ENCODE results near the gene OR52A1. TPM values are rescaled to one million over a fixed set of nuclear protein-coding genes. Genes with fewer than 3 reads are reported as not detected.

The OR52A1 gene
- total and polyA plus RNA-seq, 2 experiments from 2014 or later: not detected

- in situ Hi-C loops (cut with MboI): no loop called here
Observed at GRCh38 chr11:5137996-5138395, 16.6 kb downstream of the OR52A1 start, which contains the start of gene OR52A5. Gene OR52A5 (minus strand): TSS chr11:5138356. CDS start chr11:5132642, 5,714 bp downstream.

GRCh38 chr11:5137014-5137413 lies 17.5 kb downstream of the OR52A1 start:
- H3K36me3 ChIP-seq (ENCODE audit: low read depth): no peaks in the 10 kb centered on the region
- H3K9me3 ChIP-seq (ENCODE audit: low read depth): no peaks in the 10 kb centered on the region
- no peaks in the 10 kb centered on the region for H4K20me1 ChIP-seq (ENCODE audit: insufficient read depth)
- 0% methylated on average over 1 of the region's 1 CpG for WGBS, 2 experiments (ENCODE audit: low coverage in 1 of 2, low lambda C conversion rate in 2 of 2, missing lambda C conversion rate in 2 of 2)
- no peak for DNase-seq
- no peaks in the 10 kb centered on the region for H3F3A ChIP-seq (ENCODE audit: insufficient read depth)
- no peak overlapping the region for H3K9ac ChIP-seq
- H3K9me2 ChIP-seq (ENCODE audit: insufficient read depth): no peaks in the 10 kb centered on the region
- no peaks in the 10 kb centered on the region for H3K79me2 ChIP-seq (ENCODE audit: insufficient read depth)
- H3K4me1 ChIP-seq (ENCODE audit: insufficient read depth): no peaks in the 10 kb centered on the region
- no peak overlapping the region for H2AFZ ChIP-seq
- no peaks in the 10 kb centered on the region for H3K27me3 ChIP-seq (replicated peaks; ENCODE audit: insufficient read depth)
- TF ChIP-seq EZH2 (IDR thresholded peaks at IDR 0.05; ENCODE audit: insufficient read depth, poor library complexity, severe bottlenecking) (no peak), EZH2phosphoT487 (IDR thresholded peaks at IDR 0.05; ENCODE audit: insufficient read depth, low read depth) (no peak)
- in situ Hi-C loops (cut with MboI): no loop called here
- no peak overlapping the region for H3K4me2 ChIP-seq (ENCODE audit: unreplicated experiment)
- no peak overlapping the region for H3K4me3 ChIP-seq
- H3K27ac ChIP-seq: no peak overlapping the region

More at GRCh38 chr11:5137996-5138395, 16.6 kb downstream of the OR52A1 start, which contains the start of gene OR52A5:
- H3K4me2 ChIP-seq (ENCODE audit: unreplicated experiment): no peak within 1 kb of the TSS
- H2AFZ ChIP-seq: no peak within 1 kb of the TSS
- no peaks in the 10 kb centered on the region for H3K9me3 ChIP-seq (ENCODE audit: low read depth)
- H3K27ac ChIP-seq: no peak within 1 kb of the TSS
- TF ChIP-seq EZH2phosphoT487 (IDR thresholded peaks at IDR 0.05; ENCODE audit: insufficient read depth, low read depth) (no peak), EZH2 (IDR thresholded peaks at IDR 0.05; ENCODE audit: insufficient read depth, poor library complexity, severe bottlenecking) (no peak)
- WGBS, 2 experiments (ENCODE audit: low coverage in 1 of 2, low lambda C conversion rate in 2 of 2, missing lambda C conversion rate in 2 of 2): 22 to 31% methylated on average over 2 of the region's 2 CpGs
- H3K36me3 ChIP-seq (ENCODE audit: low read depth): no peaks in the 10 kb centered on the region
- no peaks in the 10 kb centered on the region for H3K79me2 ChIP-seq (ENCODE audit: insufficient read depth)
- no peaks in the 10 kb centered on the region for H3K4me1 ChIP-seq (ENCODE audit: insufficient read depth)
- H3K4me3 ChIP-seq: no peak within 1 kb of the TSS
- H3K9me2 ChIP-seq (ENCODE audit: insufficient read depth): no peaks in the 10 kb centered on the region
- no peaks in the 10 kb centered on the region for H3K27me3 ChIP-seq (replicated peaks; ENCODE audit: insufficient read depth)
- no peaks in the 10 kb centered on the region for H4K20me1 ChIP-seq (ENCODE audit: insufficient read depth)
- H3K9ac ChIP-seq: no peak within 1 kb of the TSS
- no peaks in the 10 kb centered on the region for H3F3A ChIP-seq (ENCODE audit: insufficient read depth)
- DNase-seq: no peak

- Histone ChIP-seq H4K20me1 (ENCODE audit: insufficient read depth) (no peaks in the 10 kb centered on the region), H3K4me2 (ENCODE audit: unreplicated experiment) (no peak overlapping the region), H3K79me2 (ENCODE audit: insufficient read depth) (no peaks in the 10 kb centered on the region)
Observed at GRCh38 chr11:5136261-5136660, 18.3 kb downstream of the OR52A1 start.

GRCh38 chr11:5131584-5132335 lies 22.8 kb downstream of the OR52A1 start:
- Histone ChIP-seq H3K4me2 (ENCODE audit: unreplicated experiment) (no peak overlapping the region), H2AFZ (no peak overlapping the region), H3K4me1 (ENCODE audit: insufficient read depth) (no peaks in the 10 kb centered on the region), H3K27ac (no peak overlapping the region), H3K9me2 (ENCODE audit: insufficient read depth) (no peaks in the 10 kb centered on the region), H3K4me3 (no peak overlapping the region), H3F3A (ENCODE audit: insufficient read depth) (no peaks in the 10 kb centered on the region), H3K9me3 (ENCODE audit: low read depth) (no peaks in the 10 kb centered on the region), H3K9ac (no peak overlapping the region), H4K20me1 (ENCODE audit: insufficient read depth) (no peaks in the 10 kb centered on the region), H3K36me3 (ENCODE audit: low read depth) (no peaks in the 10 kb centered on the region), H3K27me3 (replicated peaks; ENCODE audit: insufficient read depth) (no peaks in the 10 kb centered on the region), H3K79me2 (ENCODE audit: insufficient read depth) (no peaks in the 10 kb centered on the region)
- in situ Hi-C loops (cut with MboI): no loop called here
- TF ChIP-seq EZH2 (IDR thresholded peaks at IDR 0.05; ENCODE audit: insufficient read depth, poor library complexity, severe bottlenecking): no peak
- no peak for TF ChIP-seq EZH2phosphoT487 (IDR thresholded peaks at IDR 0.05; ENCODE audit: insufficient read depth, low read depth)
- 43 to 52% methylated on average over 8 of the region's 8 CpGs for WGBS, 2 experiments (ENCODE audit: low coverage in 1 of 2, low lambda C conversion rate in 2 of 2, missing lambda C conversion rate in 2 of 2)
- DNase-seq: no peak

More at GRCh38 chr11:5136261-5136660, 18.3 kb downstream of the OR52A1 start:
- DNase-seq: no peak
- Histone ChIP-seq H3K9ac (no peak overlapping the region), H2AFZ (no peak overlapping the region), H3K4me1 (ENCODE audit: insufficient read depth) (no peaks in the 10 kb centered on the region), H3K27ac (no peak overlapping the region), H3F3A (ENCODE audit: insufficient read depth) (no peaks in the 10 kb centered on the region), H3K27me3 (replicated peaks; ENCODE audit: insufficient read depth) (no peaks in the 10 kb centered on the region), H3K9me2 (ENCODE audit: insufficient read depth) (no peaks in the 10 kb centered on the region), H3K9me3 (ENCODE audit: low read depth) (no peaks in the 10 kb centered on the region), H3K4me3 (no peak overlapping the region), H3K36me3 (ENCODE audit: low read depth) (no peaks in the 10 kb centered on the region)
- TF ChIP-seq EZH2phosphoT487 (IDR thresholded peaks at IDR 0.05; ENCODE audit: insufficient read depth, low read depth) (no peak), EZH2 (IDR thresholded peaks at IDR 0.05; ENCODE audit: insufficient read depth, poor library complexity, severe bottlenecking) (no peak)
- in situ Hi-C loops (cut with MboI): no loop called here

Data from GM23248 (cell line).